Measurements from ENCODE around the gene ZNF534.
A peak's percentile ranks its signal among the peaks of the same experiment; 100 is the strongest.
"Not testable (repeated sequence)": the region's sequence is repeated elsewhere in the genome, so short reads cannot be mapped to it uniquely, and the experiment has no call there.

ZNF534 gene

DNA sequence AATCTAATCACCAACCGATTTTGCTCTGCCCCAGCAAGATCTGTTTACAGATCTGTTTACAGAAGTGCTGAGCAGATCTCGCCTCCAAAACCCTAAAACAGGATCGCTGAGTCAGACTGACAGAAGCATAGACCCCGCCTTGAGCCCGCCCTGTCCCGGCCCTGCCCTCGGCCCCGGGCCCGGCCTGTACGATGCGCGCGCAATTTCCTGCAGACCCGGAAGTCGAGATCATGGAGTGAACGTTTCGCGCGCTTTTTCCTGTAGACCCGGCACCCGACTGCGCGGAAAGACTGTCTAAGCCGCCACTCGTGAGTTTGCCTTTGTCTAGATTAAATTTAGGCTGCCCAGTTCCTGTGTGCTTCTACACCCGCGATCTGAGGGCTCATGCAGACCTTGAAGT is at the start of gene ZNF534:
Gene ZNF534 (plus strand): TSS at position 212 of the 400 bp plus-strand sequence. CDS start 2,327 bp downstream, outside the sequence.
- DNase-seq: no peak

DNA sequence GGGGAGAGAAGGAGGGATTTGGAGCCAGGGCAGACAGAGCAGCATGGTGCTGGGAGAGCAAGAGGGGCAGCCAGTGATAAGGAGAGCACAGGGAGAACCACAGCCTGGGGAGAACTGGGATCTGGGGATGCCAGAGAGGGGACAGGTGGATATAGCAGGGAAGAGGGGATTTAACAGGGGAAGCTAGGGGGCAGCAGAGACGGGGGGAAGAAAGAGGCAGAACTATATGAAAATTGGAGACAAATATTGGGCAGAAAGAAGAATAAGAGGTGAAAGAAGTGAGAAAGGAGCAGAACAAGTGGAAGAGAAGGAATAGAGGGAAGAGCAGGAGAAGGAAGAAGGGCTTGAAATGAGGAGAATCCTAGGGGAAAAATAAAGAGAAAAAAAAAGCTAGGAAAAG is 37.8 kb upstream of the ZNF534 start:
- DNase-seq: no peak

DNA sequence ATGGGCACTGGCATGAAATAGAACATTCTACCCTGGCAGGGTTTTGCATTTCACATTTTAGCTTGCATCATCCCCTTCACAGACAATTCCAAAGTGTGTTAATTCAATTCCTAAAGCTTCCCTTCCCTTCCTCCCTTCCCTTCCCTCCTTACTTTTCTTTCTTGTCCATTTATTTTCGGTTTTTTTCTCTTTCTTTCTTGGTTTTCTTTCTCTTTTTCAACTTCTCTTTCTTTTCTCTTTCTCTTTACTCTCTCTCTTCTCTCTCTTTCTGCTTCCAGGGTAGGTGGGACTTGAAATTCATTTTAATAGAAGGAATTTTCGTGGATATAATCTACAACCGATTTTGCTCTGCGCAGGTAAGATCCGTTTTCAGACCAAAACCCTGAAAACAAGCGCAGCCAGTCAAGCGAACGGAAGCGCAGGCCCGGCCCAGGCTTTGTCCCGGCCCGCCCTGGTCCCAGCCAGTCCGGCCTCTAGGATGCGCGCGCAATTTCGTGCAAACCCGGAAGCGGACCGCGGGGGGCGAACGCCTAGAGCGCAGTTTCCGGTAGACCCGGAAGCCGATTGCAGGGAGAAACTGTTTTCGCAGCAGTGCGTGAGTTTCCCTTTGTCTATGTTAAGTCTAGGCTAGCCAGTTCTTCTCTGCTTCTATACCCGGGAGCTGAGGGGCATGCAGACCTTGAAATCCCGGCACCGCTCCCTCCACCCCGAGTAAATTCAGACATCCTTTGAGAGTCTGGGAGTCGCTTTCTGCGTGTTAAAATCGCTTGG is 31.5 kb upstream of the ZNF534 start, which contains the start of gene ZNF528:
Gene ZNF528 (plus strand): TSS at position 540 of the 771 bp plus-strand sequence. CDS start 4,165 bp downstream, outside the sequence.
- peak; percentile 96 for DNase-seq

DNA sequence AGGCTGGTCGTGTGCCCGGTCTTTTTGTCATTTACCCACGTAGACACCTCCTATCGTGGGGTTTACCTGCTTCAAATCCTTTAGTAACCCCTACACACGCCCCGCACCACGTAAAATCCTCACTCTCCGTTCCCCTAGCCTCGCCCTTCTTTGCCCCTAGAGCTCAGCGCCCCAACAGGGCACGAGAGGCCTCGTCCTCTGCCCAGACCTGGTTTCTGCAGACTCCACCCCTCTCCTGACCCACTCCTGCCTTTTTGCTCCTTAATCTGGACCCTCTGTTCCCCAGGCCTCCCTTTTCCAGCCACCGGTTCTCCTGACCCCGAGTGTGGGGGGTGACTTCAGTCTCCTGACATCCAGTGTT is 30.9 kb upstream of the ZNF534 start:
- peak; percentile 37 for DNase-seq

DNA sequence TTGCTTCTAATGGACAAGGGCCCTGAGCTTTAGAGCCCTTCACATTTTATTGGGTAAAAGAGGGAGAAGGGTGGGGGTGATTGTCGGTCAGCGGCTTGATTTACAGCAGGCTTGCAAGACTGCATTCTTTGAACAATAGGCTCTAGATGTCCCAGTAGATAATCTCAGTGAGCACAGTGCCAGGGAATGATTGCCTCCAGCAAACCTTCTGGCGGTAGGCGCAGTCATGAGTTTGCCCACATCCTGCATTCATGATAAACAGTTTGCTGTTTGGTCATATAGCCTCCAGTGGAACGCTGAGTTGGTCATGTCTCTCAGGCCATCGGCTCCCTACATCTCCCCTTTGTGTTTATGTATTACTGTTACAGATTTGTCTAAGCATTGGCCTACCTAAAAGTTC is 18.7 kb upstream of the ZNF534 start:
- DNase-seq: no peak

DNA sequence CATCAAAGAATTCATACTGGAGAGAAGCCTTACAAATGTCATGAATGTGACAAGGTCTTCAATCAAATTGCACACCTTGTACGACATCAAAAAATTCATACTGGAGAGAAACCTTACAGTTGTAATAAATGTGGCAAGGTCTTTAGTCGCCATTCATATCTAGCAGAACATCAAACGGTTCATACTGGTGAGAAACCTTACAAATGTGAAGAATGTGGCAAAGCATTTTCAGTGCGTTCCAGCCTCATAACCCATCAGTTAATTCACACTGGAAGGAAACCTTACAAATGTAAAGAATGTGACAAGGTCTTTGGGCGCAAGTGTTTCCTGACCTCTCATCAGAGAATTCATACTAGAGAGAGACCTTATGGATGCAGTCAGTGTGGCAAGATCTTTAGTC is 13.2 kb upstream of the ZNF534 start:
- DNase-seq: no peak

DNA sequence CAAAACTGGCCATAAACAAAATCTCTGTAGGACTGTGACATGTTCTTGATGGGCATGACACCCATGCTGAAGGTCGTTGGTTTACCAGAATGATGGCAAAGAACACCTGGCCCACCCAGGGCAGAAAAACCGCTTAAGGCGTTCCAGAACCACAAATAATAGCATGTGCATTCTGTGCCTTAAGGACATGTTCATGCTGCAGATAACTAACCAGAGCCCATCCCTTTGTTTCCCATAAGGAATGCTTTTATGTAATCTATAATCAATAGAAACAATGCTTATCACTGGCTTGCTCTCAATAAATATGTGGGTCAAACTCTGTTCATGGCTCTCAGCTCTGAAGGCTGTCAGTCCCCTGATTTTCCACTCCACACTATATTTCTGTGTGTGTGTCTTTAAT is 13.2 kb downstream of the ZNF534 start:
- DNase-seq: no peak

DNA sequence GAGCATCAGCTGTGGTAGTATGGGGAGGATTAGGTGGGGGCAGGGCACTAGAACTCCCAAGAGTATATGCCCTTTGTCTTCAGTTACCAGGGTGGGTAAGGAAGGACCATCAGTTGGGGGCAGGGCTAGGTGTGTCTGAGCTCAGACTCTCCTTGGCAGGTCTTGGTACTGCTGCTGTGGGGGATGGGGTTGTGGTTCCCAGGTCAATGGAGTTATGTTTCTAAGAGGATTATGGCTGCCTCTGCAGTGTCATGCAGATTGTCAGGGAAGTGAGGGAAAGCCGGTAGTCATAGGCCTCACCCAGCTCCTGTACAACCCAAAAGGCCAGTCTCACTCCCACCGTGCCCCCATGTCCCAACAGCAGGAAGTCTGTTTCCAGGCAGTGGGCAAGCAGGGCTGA is 15.6 kb downstream of the ZNF534 start:
- DNase-seq: no peak

DNA sequence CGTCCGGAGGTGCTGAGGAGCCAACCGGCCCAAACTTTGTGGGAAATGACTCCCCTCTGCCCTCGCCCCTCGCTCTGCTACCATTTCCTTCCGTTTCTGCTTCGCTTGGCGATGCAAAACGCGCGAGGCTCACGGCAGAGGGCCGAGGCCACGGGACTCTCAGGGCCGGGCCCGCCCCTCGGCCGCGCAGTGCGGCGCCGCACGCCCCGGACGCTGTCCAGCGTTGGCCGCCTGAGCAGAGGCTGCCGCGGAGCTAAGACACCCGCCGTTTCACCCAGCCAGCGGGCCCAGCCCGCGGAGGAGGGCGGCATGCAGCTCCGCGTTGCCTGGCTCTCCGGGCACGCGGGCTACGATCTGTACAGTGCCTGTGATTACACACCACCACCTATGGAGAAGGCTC is 22.3 kb downstream of the ZNF534 start:
- no peak for DNase-seq

DNA sequence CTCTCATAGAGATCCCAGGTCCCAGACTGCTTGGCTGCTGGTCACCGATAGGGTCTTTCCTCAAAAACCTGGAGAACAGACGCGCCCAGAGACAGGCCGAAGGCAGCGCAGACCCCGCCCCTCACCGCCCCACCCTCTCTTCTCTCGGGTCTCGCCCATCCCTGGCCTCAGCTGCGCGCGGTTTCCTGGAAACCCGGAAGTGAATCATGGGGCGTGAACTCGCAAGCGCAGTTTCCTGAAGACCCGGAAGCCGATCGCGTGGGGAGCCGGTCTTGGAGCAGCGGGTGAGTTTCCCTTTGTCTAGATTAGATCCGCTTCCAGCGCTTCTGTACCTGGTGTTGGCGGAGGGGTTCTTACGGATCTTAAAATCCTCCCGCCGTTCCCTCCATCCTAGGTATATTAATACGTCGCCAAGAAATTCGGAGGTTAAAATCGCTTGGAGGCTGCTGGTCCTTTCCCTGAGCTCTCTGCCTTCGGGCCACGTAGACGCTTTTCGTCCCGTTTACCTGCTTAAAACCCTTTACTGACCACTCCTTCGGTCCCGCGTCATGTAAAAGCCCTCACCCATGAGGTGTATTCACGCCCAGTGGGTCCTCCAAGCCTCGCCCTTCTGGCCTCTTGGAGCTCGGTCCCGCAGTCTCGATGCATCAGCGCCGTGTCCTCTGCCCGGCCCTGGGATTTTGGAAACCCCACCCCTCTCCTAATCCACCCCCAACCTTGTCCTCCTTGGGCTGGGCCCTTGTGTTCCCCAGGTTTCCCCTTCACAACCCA is 24.6 kb downstream of the ZNF534 start, which contains the start of gene ZNF578:
Gene ZNF578 (plus strand): TSS at position 230 of the 771 bp plus-strand sequence. CDS start 48,293 bp downstream, outside the sequence.
- DNase-seq: no peak

DNA sequence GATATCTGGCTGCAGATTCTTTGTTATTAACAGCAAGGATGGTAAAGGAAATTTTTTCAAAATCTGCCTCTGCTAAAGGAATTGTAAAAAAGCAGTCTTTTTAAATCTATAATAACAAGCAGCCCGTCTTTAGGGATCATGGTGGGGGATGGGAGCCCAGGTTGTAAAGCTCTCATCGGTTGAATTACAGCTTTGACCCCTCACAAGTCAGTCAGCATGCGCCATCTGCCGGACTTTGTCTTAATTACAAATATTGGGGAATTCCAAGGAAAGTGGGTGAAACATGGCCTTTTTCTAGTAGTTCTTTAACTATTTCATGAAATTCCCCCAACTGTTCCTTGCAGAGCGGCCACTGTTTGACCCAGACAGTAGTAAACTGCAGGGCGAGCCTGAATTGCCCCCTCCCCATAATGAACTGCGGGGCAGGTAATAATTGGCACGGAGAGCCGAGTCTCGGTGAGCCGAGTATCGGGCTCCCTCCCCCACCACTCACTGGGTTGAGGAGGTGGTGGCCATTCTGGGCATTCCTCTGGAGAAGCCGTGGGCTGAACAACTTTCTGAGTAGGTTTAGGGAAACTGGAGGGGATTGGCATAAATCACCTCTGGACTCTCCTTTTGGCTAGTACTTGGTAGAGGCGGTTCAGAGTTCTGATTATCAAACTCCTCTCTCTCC is 36.0 kb downstream of the ZNF534 start:
- DNase-seq: no peak

DNA sequence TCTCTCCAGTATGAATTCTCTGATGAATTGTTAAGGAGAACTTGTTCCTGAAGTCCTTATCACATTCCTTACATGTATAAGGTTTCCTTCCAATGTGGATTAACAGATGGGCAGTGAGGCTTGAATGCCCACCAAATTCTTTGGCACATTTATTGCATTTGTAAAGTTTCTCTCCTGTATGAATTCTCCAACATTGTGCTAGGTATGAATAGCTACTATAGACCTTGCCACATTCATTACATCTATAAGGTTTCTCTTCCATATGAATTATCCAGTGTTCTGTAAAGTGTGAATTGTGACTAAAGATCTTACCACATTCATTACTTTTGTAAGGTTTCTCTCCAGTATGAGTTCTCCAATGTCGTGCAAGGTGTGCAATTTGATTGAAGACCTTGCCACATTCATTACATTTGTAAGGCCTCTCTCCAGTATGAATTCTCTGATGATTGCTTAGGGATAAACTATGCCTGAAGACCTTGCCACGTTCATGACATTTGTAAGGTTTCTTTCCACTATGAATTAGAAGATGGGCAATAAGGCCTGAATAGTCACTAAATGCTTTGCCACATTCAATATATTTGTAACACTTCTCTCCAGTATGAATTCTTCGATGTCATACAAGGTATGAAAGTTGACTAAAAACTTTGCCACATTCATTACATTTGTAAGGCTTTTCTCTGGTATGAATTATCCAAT is 44.9 kb downstream of the ZNF534 start:
- DNase-seq: no peak

DNA sequence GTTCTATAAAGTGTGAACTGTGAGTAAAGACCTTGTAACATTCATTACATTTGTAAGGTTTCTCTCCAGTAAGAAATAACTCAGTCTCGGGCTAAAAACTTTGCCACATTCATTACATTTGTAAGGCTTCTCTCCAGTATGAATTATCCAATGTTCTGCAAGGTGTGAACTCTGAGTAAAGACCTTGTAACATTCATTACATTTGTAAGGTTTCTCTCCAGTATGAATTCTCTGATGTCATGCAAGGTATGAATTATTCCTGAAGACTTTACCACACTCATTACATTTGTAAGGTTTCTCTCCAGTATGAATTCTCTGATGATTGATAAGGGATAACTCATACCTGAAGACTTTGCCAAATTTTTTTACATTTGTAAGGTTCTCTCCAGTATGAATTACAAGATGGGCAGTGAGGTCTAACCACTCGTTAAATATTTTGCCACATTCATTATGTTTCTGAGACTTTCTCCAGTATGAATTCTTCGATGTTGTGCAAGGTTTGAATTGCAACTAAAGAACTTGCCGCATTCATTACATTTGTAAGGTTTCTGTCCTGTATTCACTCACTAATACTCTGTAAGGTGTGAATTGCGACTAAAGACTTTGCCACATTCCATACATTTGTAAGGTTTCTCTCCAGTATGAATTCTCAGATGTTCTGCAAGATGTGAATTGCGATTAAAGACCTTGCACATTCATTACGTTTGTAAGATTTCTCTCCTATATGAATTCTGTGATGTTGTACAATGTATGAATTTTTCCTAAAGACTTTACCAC is 45.6 kb downstream of the ZNF534 start:
- no peak for DNase-seq

DNA sequence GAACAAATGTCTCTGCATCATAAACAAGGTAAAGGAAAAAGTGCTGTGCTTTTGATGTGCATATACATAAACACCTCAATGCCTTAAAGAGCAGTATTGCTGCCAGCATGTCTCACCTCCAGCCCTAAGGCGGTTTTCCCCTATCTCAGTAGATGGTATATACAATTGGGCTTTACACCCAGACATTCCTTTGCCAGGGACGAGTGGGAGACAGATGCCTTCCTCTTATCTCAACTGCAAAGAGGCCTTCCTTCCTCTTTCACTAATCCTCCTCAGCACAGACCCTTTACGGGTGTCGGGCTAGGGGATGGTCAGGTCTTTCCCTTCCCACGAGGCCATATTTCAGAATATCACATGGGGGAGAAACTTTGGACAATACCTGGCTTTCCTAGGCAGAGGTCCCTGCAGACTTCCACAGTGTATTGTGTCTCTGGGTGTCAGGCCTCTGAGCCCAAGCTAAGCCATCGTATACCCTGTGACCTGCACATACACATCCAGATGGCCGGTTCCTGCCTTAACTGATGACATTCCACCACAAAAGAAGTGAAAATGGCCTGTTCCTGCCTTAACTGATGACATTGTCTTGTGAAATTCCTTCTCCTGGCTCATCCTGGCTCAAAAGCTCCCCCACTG is 55.3 kb downstream of the ZNF534 start:
- peak; percentile 12 for DNase-seq

DNA sequence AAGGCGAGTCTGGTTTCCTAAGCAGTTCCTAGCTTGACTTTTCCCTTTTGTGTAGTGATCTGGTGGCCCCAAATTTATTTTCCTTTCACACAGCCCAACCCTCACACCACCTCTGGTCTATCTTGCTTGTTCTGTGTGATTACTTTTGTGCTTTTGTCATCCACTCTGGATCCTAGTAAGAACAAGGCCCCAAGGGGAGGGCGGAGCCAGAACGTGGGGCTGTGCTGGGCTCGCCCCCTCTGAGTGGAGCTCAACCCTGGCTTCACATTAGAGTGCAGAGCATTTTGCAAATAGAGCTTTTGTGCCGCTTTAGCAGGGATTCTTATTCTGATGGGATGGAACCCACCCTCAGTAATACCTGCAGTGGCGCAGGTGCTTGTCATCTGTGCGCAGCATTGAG is 56.1 kb downstream of the ZNF534 start:
- not testable (repeated sequence) for DNase-seq

DNA sequence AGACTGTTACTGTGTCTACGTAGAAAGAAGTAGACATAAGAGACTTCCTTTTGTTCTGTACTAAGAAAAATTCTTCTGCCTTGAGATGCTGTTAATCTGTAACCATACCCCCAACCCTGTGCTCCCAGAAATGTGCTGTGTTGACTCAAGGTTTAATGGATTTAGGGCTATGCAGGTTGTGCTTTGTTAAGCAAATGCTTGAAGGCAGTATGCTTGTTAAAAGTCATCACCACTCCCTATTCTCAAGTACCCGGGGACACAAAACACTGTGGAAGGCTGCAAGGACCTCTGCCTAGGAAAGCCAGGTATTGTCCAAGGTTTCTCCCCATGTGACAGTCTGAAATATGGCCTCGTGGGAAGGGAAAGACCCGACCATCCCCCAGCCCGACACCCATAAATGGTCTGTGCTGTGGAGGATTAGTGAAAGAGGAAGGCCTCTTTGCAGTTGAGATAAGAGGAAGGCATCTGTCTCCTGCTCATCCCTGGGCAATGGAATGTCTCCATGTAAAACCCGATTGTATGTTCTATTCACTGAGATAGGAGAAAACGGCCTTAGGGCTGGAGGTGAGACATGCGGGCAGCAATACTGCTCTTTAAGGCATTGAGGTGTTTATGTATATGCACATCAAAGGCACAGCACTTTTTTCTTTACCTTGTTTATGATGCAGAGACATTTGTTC is 56.8 kb downstream of the ZNF534 start:
- peak; percentile 24 for DNase-seq

DNA sequence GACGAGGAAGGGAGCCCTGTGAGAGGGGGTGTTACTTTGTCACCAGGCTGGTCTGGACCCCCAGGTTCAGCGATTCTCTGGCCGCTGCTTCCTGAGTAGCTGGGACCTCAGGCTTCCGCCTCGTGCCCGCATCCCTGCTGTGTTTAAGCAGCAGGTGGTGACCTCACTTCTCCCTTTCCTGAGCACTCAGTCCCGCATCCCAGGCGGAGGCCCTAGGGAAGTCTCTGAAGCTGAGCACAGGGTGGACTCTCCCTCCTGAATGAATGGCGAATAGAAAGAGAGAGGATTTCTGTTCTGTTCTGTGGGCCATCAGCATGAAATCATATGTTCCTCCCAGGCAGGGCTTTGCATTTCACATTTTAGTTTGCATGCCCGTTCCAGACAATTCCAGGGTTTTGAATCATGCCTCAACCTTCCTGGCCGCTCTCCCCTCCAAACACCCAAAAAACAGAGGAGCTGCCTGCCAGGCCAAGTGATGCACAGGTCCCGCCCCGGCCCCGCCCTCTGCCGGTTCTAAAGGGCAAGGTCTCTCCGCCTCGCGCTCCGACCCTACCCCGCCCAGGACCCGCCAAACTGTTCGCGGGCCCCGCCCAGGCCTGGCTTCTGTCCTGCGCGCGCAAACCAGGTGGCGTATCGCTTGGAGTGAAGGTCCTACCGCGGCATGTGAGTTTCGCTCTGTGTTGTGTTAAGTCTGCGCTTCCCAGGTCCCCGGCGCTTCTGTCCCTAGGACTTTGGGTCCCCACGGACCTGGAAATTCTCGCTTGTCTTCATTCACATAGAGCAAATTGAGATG is 63.4 kb downstream of the ZNF534 start:
- DNase-seq: no peak

DNA sequence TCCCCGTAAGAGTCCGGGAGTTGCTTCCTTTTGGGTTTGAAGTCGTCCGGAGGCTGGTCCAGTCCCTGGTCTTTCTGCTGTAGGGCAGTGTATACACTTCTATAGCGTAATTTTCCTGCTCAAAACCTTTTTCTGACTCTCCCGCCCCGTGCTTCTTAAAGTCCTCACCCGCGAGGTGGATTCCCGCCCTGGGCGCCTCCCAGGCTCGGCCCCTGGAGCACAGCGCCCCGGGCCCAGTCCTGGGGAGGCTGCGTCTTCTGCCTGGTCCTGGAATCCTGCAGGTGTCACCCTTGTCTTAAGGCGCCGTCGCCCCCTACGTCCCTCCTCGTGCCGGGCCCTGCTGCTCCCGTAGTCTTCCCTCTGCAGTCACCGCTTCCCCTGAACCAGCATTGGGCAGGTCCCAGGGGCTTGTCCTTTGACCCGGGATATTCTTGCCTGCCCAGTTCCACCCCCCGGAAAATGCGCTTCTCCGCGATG is 64.1 kb downstream of the ZNF534 start:
- DNase-seq: no peak

DNA sequence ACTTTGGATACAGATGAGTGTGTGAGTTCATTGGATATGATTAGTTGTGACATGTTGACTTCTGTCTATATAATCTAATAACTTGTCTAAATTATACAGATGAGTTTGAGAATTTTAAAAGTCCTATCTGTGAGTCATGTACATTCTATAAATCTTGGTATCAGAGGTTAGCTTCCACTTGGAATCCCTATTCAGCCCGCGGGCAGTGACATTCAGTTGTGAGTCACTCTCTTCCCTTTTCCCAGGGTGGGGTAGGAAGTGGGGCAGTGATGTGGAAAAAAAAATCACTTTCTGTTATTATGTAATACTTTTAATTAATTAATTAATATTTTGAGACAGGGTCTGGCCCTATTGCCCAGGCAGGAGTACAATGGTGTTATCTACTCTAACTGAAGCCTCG is 65.6 kb downstream of the ZNF534 start:
- DNase-seq: no peak

DNA sequence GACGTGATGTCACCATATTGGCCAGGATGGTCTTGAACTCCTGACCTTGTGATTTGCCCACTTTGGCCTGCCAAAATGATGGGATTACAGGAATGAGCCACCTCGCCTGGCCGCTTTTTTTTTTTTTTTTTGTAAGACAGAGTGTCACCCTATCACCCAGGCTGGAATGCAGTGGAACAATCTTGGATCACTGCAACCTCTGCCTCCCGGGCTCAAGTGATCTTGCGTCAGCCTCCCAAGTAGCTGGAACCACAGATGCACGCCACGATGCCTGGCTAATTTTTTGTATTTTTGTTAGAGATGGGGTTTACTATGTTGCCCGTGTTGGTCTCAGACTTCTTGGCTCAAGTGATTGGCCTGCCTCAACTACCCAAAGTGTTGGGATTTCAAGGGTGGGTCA is 69.6 kb downstream of the ZNF534 start:
- no peak for DNase-seq

Data from MV-4-11 (cell line).